Heart left ventricle (tissue), 13 donors: ENCODE measurements around the gene DCAF8.

Experiments
- POLR2A ChIP-seq, 2 donors: fragments of 450-650 bp; IDR thresholded peaks; one replicate each; pipeline ENCODE4 v1.6.1; 2017; ENCODE audit warnings: antibody characterized with exemption in 2 of 2, mild to moderate bottlenecking in 2 of 2, moderate library complexity in 2 of 2
- TF ChIP-seq, protein P1 (sequence below), 12 donors: fragments of 200-600 bp; sonication (generic) in 4 of 12; IDR thresholded peaks; one replicate each; pipeline versions ENCODE4 v1.5.0 to v1.8.0; 2018 to 2022; ENCODE audit warnings: antibody characterized with exemption in 12 of 12, mild to moderate bottlenecking in 5 of 12
- donor health status: ischemic (EF 13 %, LVEDD 7.1; RV severe dilation, severe dysfunction).
- donor health status: DM: no; HTN: yes; CAD: no.
- donor health status: DM: no; HTN: no; CAD: no.
- donor health status: ischemic (EF 25% LVEDD 6.9; RV normal size, moderate dysfunction).
- donor health status: ischemic (EF 25% LVEDD 5.7; RV mildly dilated, moderate dysfunction).
- donor health status: ischemic (EF 35%, LVEDD 5.7; RV mildly dilated, moderate dysfunction).
- donor health status: nonischemic (EF 11% LVEDD 7.7; RV severe dilation, severe dysfunction).
- donor health status: DM: yes; HTN: yes; CAD: no.
- donor health status: PGD.
- donor health status: ischemic (EF 29% LVEDD 5.4; RV normal size, mild dysfunction).
- donor health status: nonischemic (EF 23%, LVEDD 6.1; RV moderate dilation, normal function).

DNA sequence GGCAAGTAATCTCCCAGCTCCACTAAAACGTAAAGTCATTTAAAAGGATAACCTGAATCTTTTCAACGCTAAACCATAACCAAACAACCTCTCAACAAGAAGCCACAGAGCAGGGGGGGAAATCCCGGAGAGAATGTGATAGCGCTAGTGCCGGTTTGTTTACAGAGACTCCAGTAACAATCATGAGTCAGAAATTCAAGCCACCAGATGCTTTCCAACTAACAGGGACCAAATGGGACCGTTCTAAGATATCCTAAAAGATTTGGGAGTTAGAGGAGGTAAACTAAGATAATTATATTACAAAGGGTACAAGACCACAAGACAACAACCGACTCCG lies 825 bp downstream of the DCAF8 start:
- TF ChIP-seq, protein P1, sequence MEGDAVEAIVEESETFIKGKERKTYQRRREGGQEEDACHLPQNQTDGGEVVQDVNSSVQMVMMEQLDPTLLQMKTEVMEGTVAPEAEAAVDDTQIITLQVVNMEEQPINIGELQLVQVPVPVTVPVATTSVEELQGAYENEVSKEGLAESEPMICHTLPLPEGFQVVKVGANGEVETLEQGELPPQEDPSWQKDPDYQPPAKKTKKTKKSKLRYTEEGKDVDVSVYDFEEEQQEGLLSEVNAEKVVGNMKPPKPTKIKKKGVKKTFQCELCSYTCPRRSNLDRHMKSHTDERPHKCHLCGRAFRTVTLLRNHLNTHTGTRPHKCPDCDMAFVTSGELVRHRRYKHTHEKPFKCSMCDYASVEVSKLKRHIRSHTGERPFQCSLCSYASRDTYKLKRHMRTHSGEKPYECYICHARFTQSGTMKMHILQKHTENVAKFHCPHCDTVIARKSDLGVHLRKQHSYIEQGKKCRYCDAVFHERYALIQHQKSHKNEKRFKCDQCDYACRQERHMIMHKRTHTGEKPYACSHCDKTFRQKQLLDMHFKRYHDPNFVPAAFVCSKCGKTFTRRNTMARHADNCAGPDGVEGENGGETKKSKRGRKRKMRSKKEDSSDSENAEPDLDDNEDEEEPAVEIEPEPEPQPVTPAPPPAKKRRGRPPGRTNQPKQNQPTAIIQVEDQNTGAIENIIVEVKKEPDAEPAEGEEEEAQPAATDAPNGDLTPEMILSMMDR (IDR thresholded peaks at IDR 0.05): no peak
- no peak for TF ChIP-seq POLR2A (IDR thresholded peaks at IDR 0.05)
